Measurements from ENCODE around the gene ATP8A2. TPM values are rescaled to one million over a fixed set of nuclear protein-coding genes. Genes with fewer than 3 reads are reported as not detected.

The ATP8A2 gene
- total and polyA plus RNA-seq, 11 donors = 0.01 to 0.29 (median 0.05) TPM; not detected in 2

DNA sequence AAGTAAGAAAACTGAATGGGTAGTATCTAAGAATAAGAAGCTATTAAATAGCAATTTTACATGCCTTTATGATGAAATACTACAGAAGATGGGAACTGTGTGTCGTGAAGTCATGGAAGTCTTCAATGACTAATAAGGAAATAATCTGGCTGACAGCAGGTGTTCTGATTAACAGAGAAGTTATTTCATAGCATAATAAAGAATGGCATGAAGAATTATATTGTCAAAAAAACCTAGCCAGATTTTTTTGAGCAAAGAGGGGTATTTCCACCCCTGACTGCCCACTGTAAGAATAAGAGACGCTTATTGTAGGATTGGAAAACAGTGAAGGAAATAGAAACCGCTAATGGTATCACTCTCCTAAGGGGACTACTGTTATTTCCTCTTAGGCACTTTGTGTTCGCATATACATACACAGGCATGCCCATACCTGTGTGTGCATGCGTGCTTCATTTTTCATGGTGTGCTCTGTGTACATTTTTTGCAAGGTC, 361.3 kb downstream of the ATP8A2 start:
- no peak for TF ChIP-seq POLR2A (IDR thresholded peaks at IDR 0.05)
- TF ChIP-seq, protein P1, sequence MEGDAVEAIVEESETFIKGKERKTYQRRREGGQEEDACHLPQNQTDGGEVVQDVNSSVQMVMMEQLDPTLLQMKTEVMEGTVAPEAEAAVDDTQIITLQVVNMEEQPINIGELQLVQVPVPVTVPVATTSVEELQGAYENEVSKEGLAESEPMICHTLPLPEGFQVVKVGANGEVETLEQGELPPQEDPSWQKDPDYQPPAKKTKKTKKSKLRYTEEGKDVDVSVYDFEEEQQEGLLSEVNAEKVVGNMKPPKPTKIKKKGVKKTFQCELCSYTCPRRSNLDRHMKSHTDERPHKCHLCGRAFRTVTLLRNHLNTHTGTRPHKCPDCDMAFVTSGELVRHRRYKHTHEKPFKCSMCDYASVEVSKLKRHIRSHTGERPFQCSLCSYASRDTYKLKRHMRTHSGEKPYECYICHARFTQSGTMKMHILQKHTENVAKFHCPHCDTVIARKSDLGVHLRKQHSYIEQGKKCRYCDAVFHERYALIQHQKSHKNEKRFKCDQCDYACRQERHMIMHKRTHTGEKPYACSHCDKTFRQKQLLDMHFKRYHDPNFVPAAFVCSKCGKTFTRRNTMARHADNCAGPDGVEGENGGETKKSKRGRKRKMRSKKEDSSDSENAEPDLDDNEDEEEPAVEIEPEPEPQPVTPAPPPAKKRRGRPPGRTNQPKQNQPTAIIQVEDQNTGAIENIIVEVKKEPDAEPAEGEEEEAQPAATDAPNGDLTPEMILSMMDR (IDR thresholded peaks at IDR 0.05) = no peak
- DNase-seq (no peak), ATAC-seq (no peak)
- intact Hi-C loops (cut with DNase I) = no loop called here
- Histone ChIP-seq H3K9me3 (no peaks in the 10 kb centered on the region), H3K4me1 (peaks cover 0 to 2% (median 0%) of the 10 kb centered on the region in 12 donors), H3K4me3 (no peak overlapping the region), H3K36me3 (no peaks in the 10 kb centered on the region), H3K27me3 (peaks cover 0 to 15% (median 0%) of the 10 kb centered on the region in 9 donors), H3K27ac (no peak overlapping the region)
- WGBS, 4 donors = 86 to 95% (median 89%) methylated on average over 5 of the region's 5 CpGs

DNA sequence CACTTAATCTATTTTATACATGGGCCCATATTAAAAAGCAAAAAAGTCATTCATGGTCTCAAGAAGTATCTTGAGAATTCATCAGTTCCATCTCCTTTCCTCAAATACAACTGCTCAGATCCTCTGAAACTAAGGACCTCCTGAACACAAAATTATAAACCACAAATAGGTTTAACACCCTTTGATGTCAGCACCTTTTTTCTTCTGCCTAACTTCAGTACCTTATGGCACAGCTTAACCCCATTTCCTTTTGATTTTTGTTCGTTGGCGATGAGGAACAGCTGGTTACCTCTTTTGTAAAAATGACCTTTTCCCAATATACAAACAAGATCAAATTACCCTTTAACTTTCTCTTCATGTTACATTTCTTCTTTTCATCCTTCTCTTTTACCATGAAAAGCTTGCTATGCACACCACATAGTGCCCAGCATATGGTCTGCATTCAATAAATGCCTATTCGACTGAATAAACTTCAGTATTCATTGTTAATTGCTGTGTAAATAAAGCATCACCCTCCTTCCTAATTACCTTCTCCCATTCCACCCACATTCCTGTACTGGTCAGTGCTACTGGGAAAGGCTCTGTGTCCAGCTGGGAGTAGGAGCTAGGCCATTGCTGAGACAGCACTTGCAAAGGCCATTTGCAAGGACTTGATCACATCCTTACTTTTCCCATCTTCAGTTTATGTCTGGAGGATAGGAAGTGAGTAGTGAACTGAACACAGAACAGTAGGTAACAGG, 362.1 kb downstream of the ATP8A2 start:
- intact Hi-C loops (cut with DNase I) = no loop called here
- Histone ChIP-seq H3K27ac (no peak overlapping the region), H3K9me3 (no peaks in the 10 kb centered on the region), H3K4me1 (peaks cover 0 to 10% (median 2%) of the 10 kb centered on the region in 12 donors), H3K27me3 (peaks cover 0 to 6% (median 0%) of the 10 kb centered on the region in 9 donors), H3K4me3 (no peak overlapping the region), H3K36me3 (no peaks in the 10 kb centered on the region)
- ATAC-seq (no peak), DNase-seq (no peak)
- TF ChIP-seq, protein P1 (IDR thresholded peaks at IDR 0.05) = no peak
- TF ChIP-seq POLR2A (IDR thresholded peaks at IDR 0.05) = no peak
- whole genome bisulfite sequencing, 4 donors = 66 to 77% (median 73%) methylated on average over 3 of the region's 3 CpGs

DNA sequence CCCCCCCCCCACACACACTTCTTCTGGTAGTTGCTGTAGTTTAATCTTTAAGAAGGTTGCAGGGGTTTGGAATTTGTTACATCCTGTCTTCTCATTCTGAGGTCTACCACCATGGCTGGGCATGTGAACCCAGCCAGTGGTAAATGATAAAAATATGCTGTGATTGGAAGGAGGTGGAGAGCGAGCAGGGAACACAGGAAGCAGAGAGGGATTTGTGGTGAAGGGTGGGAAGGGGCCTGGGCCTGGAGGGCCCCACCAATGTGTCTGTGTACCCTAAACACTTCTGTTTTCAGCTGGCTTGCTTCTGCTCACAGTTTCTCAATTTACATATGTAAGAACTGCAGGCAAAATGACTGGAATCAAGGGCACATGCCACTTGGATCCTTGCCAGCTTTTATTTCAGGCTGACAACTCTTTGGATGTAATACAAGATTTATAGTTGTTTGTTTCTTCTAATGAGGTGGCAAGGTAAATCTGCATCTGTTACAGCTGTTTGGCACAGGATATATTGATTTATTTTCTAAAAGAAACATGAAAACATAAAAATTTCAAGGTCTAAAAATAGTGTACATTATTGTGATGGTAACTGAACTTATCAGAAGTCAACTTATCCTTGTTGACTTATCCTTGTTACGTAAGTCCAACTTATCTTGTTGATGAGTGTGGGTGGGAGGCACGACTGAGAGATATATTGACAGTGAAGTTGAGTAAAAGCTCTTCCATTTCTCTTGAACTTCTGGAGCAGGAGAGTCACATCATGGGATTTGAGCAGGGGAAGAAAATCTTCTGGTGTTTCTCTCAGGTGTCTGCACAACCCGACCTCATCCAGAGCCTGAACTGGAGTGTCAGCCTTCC, 366.8 kb downstream of the ATP8A2 start:
- Histone ChIP-seq H3K27ac (no peak overlapping the region), H3K4me1 (peaks cover 0 to 13% (median 3%) of the 10 kb centered on the region in 12 donors), H3K36me3 (no peaks in the 10 kb centered on the region), H3K4me3 (no peak overlapping the region), H3K27me3 (no peaks in the 10 kb centered on the region), H3K9me3 (no peaks in the 10 kb centered on the region)
- TF ChIP-seq, protein P1 (IDR thresholded peaks at IDR 0.05) = no peak
- TF ChIP-seq POLR2A (IDR thresholded peaks at IDR 0.05) = no peak
- DNase-seq (no peak), ATAC-seq (no peak)
- intact Hi-C loops (cut with DNase I) = no loop called here
- WGBS, 4 donors = 47 to 51% (median 49%) methylated on average over 4 of the region's 4 CpGs

DNA sequence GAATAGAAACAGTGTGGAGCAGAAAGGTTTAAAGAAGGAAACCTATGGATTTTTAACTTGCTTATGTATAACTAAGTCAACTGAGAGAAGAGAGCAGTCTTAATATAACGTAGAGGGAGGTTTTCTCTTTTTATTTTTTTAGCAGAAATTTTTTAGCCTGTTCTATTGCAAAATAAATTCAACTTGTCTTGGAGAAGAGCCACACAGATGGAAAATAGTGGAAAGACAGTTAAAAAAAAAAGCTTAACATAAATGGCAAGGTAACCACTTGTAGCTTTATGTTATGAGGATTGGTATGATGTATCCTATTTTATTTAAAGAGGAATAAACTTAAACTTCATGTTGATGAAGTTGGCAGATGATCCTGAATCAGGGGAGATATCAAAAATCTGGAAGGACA, 367.6 kb downstream of the ATP8A2 start:
- TF ChIP-seq POLR2A (IDR thresholded peaks at IDR 0.05) = no peak
- TF ChIP-seq, protein P1 (IDR thresholded peaks at IDR 0.05) = no peak
- DNase-seq (no peak), ATAC-seq (no peak)
- Histone ChIP-seq H3K9me3 (no peaks in the 10 kb centered on the region), H3K4me1 (peaks cover 0 to 13% (median 3%) of the 10 kb centered on the region in 12 donors), H3K27me3 (no peaks in the 10 kb centered on the region), H3K27ac (no peak overlapping the region), H3K36me3 (no peaks in the 10 kb centered on the region), H3K4me3 (no peak overlapping the region)
- intact Hi-C loops (cut with DNase I) = no loop called here
- 65 to 77% (median 67%) methylated on average over 1 of the region's 1 CpG for WGBS, 4 donors

Measured in heart left ventricle (tissue), 16 donors.